Loucy (cell line): ENCODE data around the gene FNTB.

Source experiments
- H2AFZ ChIP-seq: fragments of 200-600 bp; sonication (generic); 2 replicates; pipeline ENCODE4 v1.6.0; 2016; ENCODE audit warnings: antibody characterized with exemption, mild to moderate bottlenecking, low read length, moderate library complexity
- H3F3A ChIP-seq: fragments of 200-600 bp; 2 replicates; pipeline ENCODE4 v1.6.0; 2016; ENCODE audit warnings: antibody characterized with exemption, low read depth, mild to moderate bottlenecking
- H3K27me3 ChIP-seq: fragments of 200-600 bp; sonication (generic); 2 replicates; pipeline ENCODE4 v1.6.1; 2014; ENCODE audit warnings: low read length, mild to moderate bottlenecking; ENCODE audit not compliant: insufficient read depth, poor library complexity, severe bottlenecking
- H3K36me3 ChIP-seq: fragments of 200-600 bp; sonication (generic); 2 replicates; pipeline ENCODE4 v1.6.1; 2016; ENCODE audit warnings: low read length; ENCODE audit not compliant: insufficient read depth
- H3K4me1 ChIP-seq: fragments of 200-600 bp; sonication (generic); 2 replicates; pipeline ENCODE4 v1.5.1; 2014; ENCODE audit warnings: low read length, mild to moderate bottlenecking; ENCODE audit not compliant: insufficient read depth, poor library complexity, severe bottlenecking
- H3K4me2 ChIP-seq: fragments of 200-600 bp; sonication (generic); 2 replicates; pipeline ENCODE4 v1.6.0; 2014; ENCODE audit warnings: antibody characterized with exemption, low read length, low read depth, mild to moderate bottlenecking; ENCODE audit not compliant: poor library complexity, severe bottlenecking
- H3K4me3 ChIP-seq: fragments of 200-600 bp; sonication (generic); 2 replicates; pipeline ENCODE4 v1.5.1; 2014; ENCODE audit warnings: low read length, mild to moderate bottlenecking, mixed read lengths; ENCODE audit not compliant: poor library complexity, severe bottlenecking
- H3K79me2 ChIP-seq: fragments of 200-600 bp; sonication (generic); 2 replicates; pipeline ENCODE4 v1.6.1; 2014; ENCODE audit warnings: low read length; ENCODE audit not compliant: insufficient read depth
- H3K9ac ChIP-seq: fragments of 200-600 bp; sonication (generic); 2 replicates; pipeline ENCODE4 v1.6.0; 2014; ENCODE audit warnings: mild to moderate bottlenecking, low read depth, low read length, moderate library complexity; ENCODE audit not compliant: poor library complexity, severe bottlenecking
- H3K9me2 ChIP-seq: fragments of 200-600 bp; sonication (generic); replicated peaks from 2 replicates; pipeline ENCODE4 v1.6.1; 2016; ENCODE audit warnings: low read depth, low read length, mixed read lengths
- H3K9me3 ChIP-seq: fragments of 200-600 bp; sonication (generic); 2 replicates; pipeline ENCODE4 v1.6.1; 2014; ENCODE audit warnings: mild to moderate bottlenecking, antibody characterized with exemption, low read length, low read depth; ENCODE audit not compliant: insufficient read depth
- H4K20me1 ChIP-seq: fragments of 200-600 bp; sonication (generic); 2 replicates; pipeline ENCODE4 v1.6.0; 2014; ENCODE audit warnings: antibody characterized with exemption, low read length, mild to moderate bottlenecking; ENCODE audit not compliant: insufficient read depth, poor library complexity, severe bottlenecking
- CTCF ChIP-seq: fragments of 200-600 bp; sonication (generic); conservative IDR thresholded peaks from 2 replicates; pipeline ENCODE4 v1.5.1; 2014; ENCODE audit warnings: mild to moderate bottlenecking, antibody characterized with exemption, low read length
- EZH2phosphoT487 ChIP-seq: fragments of 200-600 bp; IDR thresholded peaks from 2 replicates; pipeline ENCODE4 v1.6.1; 2018; ENCODE audit warnings: antibody characterized with exemption, mild to moderate bottlenecking, moderate library complexity, borderline replicate concordance

FNTB gene

GRCh38 chr14:64944861-64945260 lies 41.8 kb upstream of the FNTB start:
- Histone ChIP-seq H3K4me2 (no peak overlapping the region), H4K20me1 (no peaks in the 10 kb centered on the region), H3K79me2 (no peaks in the 10 kb centered on the region), H3K4me1 (peaks cover 36% of the 10 kb centered on the region), H3K27me3 (no peaks in the 10 kb centered on the region), H2AFZ (no peak overlapping the region), H3K36me3 (peaks cover 30% of the 10 kb centered on the region; the same call in 1 of the 2 replicates), H3K9me2 (no peaks in the 10 kb centered on the region), H3K9ac (no peak overlapping the region), H3K4me3 (no peak overlapping the region), H3F3A (no peaks in the 10 kb centered on the region; the same call in 1 of the 2 replicates), H3K9me3 (no peaks in the 10 kb centered on the region)
- no peak for TF ChIP-seq EZH2phosphoT487
- no peak for TF ChIP-seq CTCF

- no peak overlapping the region for H3K4me3 ChIP-seq
- H3K9ac ChIP-seq: no peak overlapping the region
- peaks cover 36% of the 10 kb centered on the region; the same call in 1 of the 2 replicates for H3K36me3 ChIP-seq
- TF ChIP-seq EZH2phosphoT487 (no peak), CTCF (no peak)
- no peaks in the 10 kb centered on the region for H3K79me2 ChIP-seq
- H3K4me1 ChIP-seq: peaks cover 36% of the 10 kb centered on the region
- H3K9me3 ChIP-seq: no peaks in the 10 kb centered on the region
- no peak overlapping the region for H2AFZ ChIP-seq
- no peaks in the 10 kb centered on the region for H4K20me1 ChIP-seq
- no peaks in the 10 kb centered on the region for H3K9me2 ChIP-seq
- no peaks in the 10 kb centered on the region; the same call in 1 of the 2 replicates for H3F3A ChIP-seq
- no peaks in the 10 kb centered on the region for H3K27me3 ChIP-seq
- H3K4me2 ChIP-seq: no peak overlapping the region
Observed at GRCh38 chr14:64945431-64946178, 41.1 kb upstream of the FNTB start.

- Histone ChIP-seq H3K4me2 (no peak overlapping the region), H3K9me2 (no peaks in the 10 kb centered on the region), H2AFZ (no peak overlapping the region), H4K20me1 (no peaks in the 10 kb centered on the region), H3F3A (no peaks in the 10 kb centered on the region; the same call in 1 of the 2 replicates), H3K9me3 (no peaks in the 10 kb centered on the region), H3K4me3 (no peak overlapping the region), H3K4me1 (peaks cover 36% of the 10 kb centered on the region), H3K79me2 (no peaks in the 10 kb centered on the region), H3K36me3 (peaks cover 44% of the 10 kb centered on the region; the same call in 1 of the 2 replicates), H3K27me3 (no peaks in the 10 kb centered on the region), H3K9ac (no peak overlapping the region)
- TF ChIP-seq EZH2phosphoT487: no peak
- no peak for TF ChIP-seq CTCF
Observed at GRCh38 chr14:64946310-64947045, 40.2 kb upstream of the FNTB start.
